Trophoblast cell (in vitro differentiated cells and primary cell): Measurements from ENCODE around the gene LAMA2.

Experiments
- DNase-seq, 2 donors: peaks; one replicate each; pipeline ENCODE4 v3.0.0-alpha.2; 2016
- H2AFZ ChIP-seq: 2 replicates; pipeline ENCODE4 v1.6.1; 2013; ENCODE audit warnings: low read length, moderate library complexity, mild to moderate bottlenecking; ENCODE audit not compliant: insufficient read depth, poor library complexity
- H2AK5ac ChIP-seq: 2 replicates; pipeline ENCODE4 v1.6.1; 2013; ENCODE audit warnings: mild to moderate bottlenecking, low read length
- H2BK120ac ChIP-seq: 2 replicates; pipeline ENCODE4 v1.6.1; 2013; ENCODE audit warnings: low read length, mild to moderate bottlenecking, moderate library complexity; ENCODE audit not compliant: insufficient read depth, poor library complexity
- H2BK12ac ChIP-seq: 2 replicates; pipeline ENCODE4 v1.6.1; 2013; ENCODE audit warnings: mild to moderate bottlenecking, low read length, moderate library complexity
- H2BK5ac ChIP-seq: 2 replicates; pipeline ENCODE4 v1.6.1; 2013; ENCODE audit warnings: low read length, low read depth, moderate library complexity, mild to moderate bottlenecking; ENCODE audit not compliant: poor library complexity
- H3K14ac ChIP-seq: 2 replicates; pipeline ENCODE4 v1.6.1; 2013; ENCODE audit warnings: mild to moderate bottlenecking, low read length
- H3K18ac ChIP-seq: 2 replicates; pipeline ENCODE4 v1.6.1; 2013; ENCODE audit warnings: mild to moderate bottlenecking, low read length
- H3K23ac ChIP-seq: 2 replicates; pipeline ENCODE4 v1.6.1; 2013; ENCODE audit warnings: low read length
- H3K27ac ChIP-seq: 2 replicates; pipeline ENCODE4 v1.5.1; 2013; ENCODE audit warnings: low read depth, mild to moderate bottlenecking, inconsistent platforms, low read length, moderate library complexity
- H3K27me3 ChIP-seq: 2 replicates; pipeline ENCODE4 v1.6.1; 2013; ENCODE audit warnings: inconsistent platforms, mild to moderate bottlenecking, low read length, moderate library complexity; ENCODE audit not compliant: insufficient read depth
- H3K36me3 ChIP-seq, 2 experiments: 1 replicate in 1 of 2; 2 replicates in 1 of 2; pipeline ENCODE4 v1.6.1; 2013; ENCODE audit warnings: low read length in 2 of 2, mild to moderate bottlenecking in 2 of 2, moderate library complexity in 1 of 2; ENCODE audit not compliant: insufficient read depth in 2 of 2, control insufficient read depth in 1 of 2
- H3K4ac ChIP-seq: 2 replicates; pipeline ENCODE4 v1.6.1; 2013; ENCODE audit warnings: low read depth, mild to moderate bottlenecking, low read length, moderate library complexity
- H3K4me1 ChIP-seq, 2 experiments: 1 replicate in 1 of 2; 2 replicates in 1 of 2; pipeline ENCODE4 v1.6.1; 2013; ENCODE audit warnings: low read length in 2 of 2, mild to moderate bottlenecking in 2 of 2, moderate library complexity in 1 of 2; ENCODE audit not compliant: insufficient read depth in 2 of 2, control insufficient read depth in 1 of 2
- H3K4me2 ChIP-seq: 2 replicates; pipeline ENCODE4 v1.6.1; 2013; ENCODE audit warnings: inconsistent platforms, mild to moderate bottlenecking, low read length, moderate library complexity
- H3K4me3 ChIP-seq: 2 replicates; pipeline ENCODE4 v1.5.1; 2013; ENCODE audit warnings: mild to moderate bottlenecking, low read depth, low read length, inconsistent platforms
- H3K79me1 ChIP-seq: one replicate; pipeline ENCODE4 v1.6.1; 2013; ENCODE audit warnings: low read length
- H3K79me2 ChIP-seq: 2 replicates; pipeline ENCODE4 v1.6.1; 2013; ENCODE audit warnings: low read length, mild to moderate bottlenecking; ENCODE audit not compliant: control insufficient read depth, insufficient read depth, poor library complexity
- H3K9ac ChIP-seq: 2 replicates; pipeline ENCODE4 v1.6.1; 2013; ENCODE audit warnings: mild to moderate bottlenecking, low read length
- H3K9me3 ChIP-seq: 2 replicates; pipeline ENCODE4 v1.6.1; 2013; ENCODE audit warnings: low read depth, mild to moderate bottlenecking, control low read depth, inconsistent platforms, low read length; ENCODE audit not compliant: insufficient read depth
- H4K12ac ChIP-seq: 2 replicates; pipeline ENCODE4 v1.6.1; 2013; ENCODE audit warnings: low read depth, mild to moderate bottlenecking, low read length, moderate library complexity
- H4K8ac ChIP-seq: 2 replicates; pipeline ENCODE4 v1.6.1; 2013; ENCODE audit warnings: low read depth, mild to moderate bottlenecking, low read length, moderate library complexity
- H4K91ac ChIP-seq: one replicate; pipeline ENCODE4 v1.6.1; 2013; ENCODE audit warnings: low read depth, mild to moderate bottlenecking, low read length, moderate library complexity
- WGBS: extraction: QIAGEN DNeasy Blood & Tissue Kit; methylation state at CpG from one replicate; pipeline ENCODE4 v1.1.7; 2013; ENCODE audit warnings: missing lambda C conversion rate; ENCODE audit not compliant: insufficient read length, insufficient coverage; ENCODE audit errors: extremely low coverage; 5-methylcytosine and 5-hydroxymethylcytosine counted together

Gene LAMA2

DNA sequence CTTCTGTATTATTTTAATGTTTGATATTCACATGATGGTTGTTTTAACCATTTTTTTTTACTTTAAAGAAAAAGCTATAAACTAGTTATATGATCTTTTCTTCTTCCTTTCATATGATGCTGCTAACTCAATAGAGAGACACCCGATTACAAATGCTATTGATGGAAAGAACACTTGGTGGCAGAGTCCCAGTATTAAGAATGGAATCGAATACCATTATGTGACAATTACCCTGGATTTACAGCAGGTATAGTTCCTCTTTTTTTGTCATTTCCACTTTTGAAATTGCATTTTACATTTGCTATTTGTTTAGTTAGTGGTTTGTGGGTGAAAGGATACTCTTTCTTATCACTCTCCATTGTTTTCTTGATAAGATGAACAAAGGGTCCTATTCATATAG lies 176.7 kb downstream of the LAMA2 start:
- Histone ChIP-seq H3K9me3 (no peaks in the 10 kb centered on the region), H3K4ac (no peak overlapping the region), H2BK120ac (no peak overlapping the region), H3K9ac (no peak overlapping the region), H3K79me2 (no peaks in the 10 kb centered on the region), H2AFZ (no peak overlapping the region), H2BK5ac (no peak overlapping the region), H3K27ac (no peak overlapping the region), H4K91ac (no peak overlapping the region), H3K4me1 (no peaks in the 10 kb centered on the region), H3K23ac (no peak overlapping the region), H2BK12ac (no peak overlapping the region), H4K12ac (no peak overlapping the region), H4K8ac (no peak overlapping the region), H3K14ac (no peak overlapping the region), H3K79me1 (no peaks in the 10 kb centered on the region), H2AK5ac (no peak overlapping the region), H3K36me3 (no peaks in the 10 kb centered on the region), H3K27me3 (no peaks in the 10 kb centered on the region), H3K4me3 (no peak overlapping the region), H3K18ac (no peak overlapping the region), H3K4me2 (no peak overlapping the region)
- DNase-seq, result no peak
- no CpG with 5 or more reads among the region's 2 CpGs for WGBS

DNA sequence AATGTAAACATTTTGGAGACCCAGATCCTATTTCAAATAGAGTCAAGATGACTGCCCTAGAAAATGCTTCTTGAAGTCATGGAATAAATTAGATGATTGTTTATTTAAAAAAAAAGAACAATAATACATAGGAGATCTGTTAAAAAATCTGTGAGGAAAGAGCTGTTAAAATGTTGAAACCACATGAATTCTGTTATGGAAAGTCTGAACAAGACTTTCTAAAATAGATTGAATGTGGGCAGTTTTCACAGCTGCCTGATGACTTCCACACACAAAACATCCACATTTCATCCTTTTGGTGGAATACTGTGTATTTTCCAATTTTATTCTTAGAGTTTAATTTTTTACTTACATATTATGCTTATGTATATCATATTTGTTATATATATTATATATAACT lies 186.1 kb downstream of the LAMA2 start:
- Histone ChIP-seq H3K79me2 (no peaks in the 10 kb centered on the region), H3K18ac (no peak overlapping the region), H3K27me3 (no peaks in the 10 kb centered on the region), H3K4ac (no peak overlapping the region), H2BK5ac (no peak overlapping the region), H2AK5ac (no peak overlapping the region), H4K12ac (no peak overlapping the region), H3K14ac (no peak overlapping the region), H3K4me3 (no peak overlapping the region), H3K4me1 (no peaks in the 10 kb centered on the region), H3K36me3 (no peaks in the 10 kb centered on the region), H2BK120ac (no peak overlapping the region), H3K4me2 (no peak overlapping the region), H3K79me1 (no peaks in the 10 kb centered on the region), H4K8ac (no peak overlapping the region), H4K91ac (no peak overlapping the region), H3K9me3 (no peaks in the 10 kb centered on the region), H3K9ac (no peak overlapping the region), H2BK12ac (no peak overlapping the region), H2AFZ (no peak overlapping the region), H3K27ac (no peak overlapping the region), H3K23ac (no peak overlapping the region)
- no peak for DNase-seq

DNA sequence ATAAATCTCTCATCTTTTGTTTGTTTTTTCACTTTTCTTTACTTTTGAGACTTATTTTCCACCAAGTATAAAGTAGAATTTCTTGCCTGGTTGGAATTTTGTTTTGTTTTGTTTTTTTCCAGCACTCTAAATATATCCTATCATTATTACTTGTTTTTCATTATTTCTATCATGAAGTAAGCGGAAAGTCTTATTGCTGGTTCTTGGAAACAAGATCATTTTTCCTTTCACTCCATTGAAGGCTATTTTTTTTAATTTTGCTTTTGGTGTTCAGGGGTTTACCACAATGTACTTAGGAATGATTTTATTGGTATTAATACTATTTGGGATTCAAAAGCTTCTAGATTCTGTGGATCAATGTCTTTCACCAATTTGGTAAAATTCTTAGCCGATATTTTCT lies 190.1 kb downstream of the LAMA2 start:
- Histone ChIP-seq H2AFZ (no peak overlapping the region), H3K4me3 (no peak overlapping the region), H3K27ac (no peak overlapping the region), H3K36me3 (no peaks in the 10 kb centered on the region), H3K4me2 (no peak overlapping the region), H4K12ac (no peak overlapping the region), H3K79me2 (no peaks in the 10 kb centered on the region), H3K4ac (no peak overlapping the region), H2AK5ac (no peak overlapping the region), H2BK5ac (no peak overlapping the region), H3K9me3 (no peaks in the 10 kb centered on the region), H2BK120ac (no peak overlapping the region), H2BK12ac (no peak overlapping the region), H3K14ac (no peak overlapping the region), H3K18ac (no peak overlapping the region), H3K27me3 (no peaks in the 10 kb centered on the region), H4K8ac (no peak overlapping the region), H3K9ac (no peak overlapping the region), H3K79me1 (no peaks in the 10 kb centered on the region), H3K23ac (no peak overlapping the region), H3K4me1 (no peaks in the 10 kb centered on the region), H4K91ac (no peak overlapping the region)
- DNase-seq, result no peak
- no CpG with 5 or more reads among the region's 2 CpGs for WGBS

DNA sequence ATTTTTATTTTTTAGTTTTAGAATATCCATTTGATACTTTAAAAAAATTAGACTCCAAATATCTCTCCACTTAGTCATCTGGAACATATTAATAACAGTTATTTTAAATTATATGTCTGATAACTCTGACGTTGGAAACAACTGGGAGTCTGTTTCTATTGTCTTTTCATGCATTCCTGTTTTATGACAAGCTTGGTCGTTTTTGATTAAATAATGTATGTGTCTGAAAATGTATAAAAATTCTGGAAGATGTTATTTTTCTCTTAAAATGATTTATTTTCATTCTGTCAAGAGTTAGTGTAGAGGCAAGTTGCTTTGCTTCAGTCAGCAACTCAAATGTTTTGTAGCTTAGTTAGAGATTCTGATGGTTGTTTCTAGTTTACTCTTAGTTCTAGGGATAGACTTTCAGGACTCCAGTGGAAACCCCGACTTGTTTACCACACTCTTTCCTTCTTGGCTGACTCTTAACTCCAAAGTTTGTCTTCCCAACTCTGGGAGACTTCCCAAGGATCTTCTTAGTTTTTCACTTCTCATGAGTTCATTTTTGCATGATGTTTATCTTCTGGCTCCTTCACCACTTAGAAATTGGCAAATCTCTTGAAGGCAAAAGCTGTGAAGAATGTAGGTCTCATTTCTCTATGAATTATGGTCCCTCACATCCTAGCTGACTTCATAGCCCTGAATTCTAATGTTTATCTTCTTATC lies 190.9 kb downstream of the LAMA2 start:
- WGBS, result no CpG with 5 or more reads among the region's 3 CpGs
- no peak overlapping the region for H3K14ac ChIP-seq
- no peak overlapping the region for H3K23ac ChIP-seq
- H3K27ac ChIP-seq, result no peak overlapping the region
- no peak for DNase-seq
- no peak overlapping the region for H4K12ac ChIP-seq
- no peaks in the 10 kb centered on the region for H3K4me1 ChIP-seq
- no peak overlapping the region for H4K91ac ChIP-seq
- no peaks in the 10 kb centered on the region for H3K9me3 ChIP-seq
- no peaks in the 10 kb centered on the region for H3K79me1 ChIP-seq
- H2AFZ ChIP-seq, result no peak overlapping the region
- H3K27me3 ChIP-seq, result no peaks in the 10 kb centered on the region
- H2AK5ac ChIP-seq, result no peak overlapping the region
- H4K8ac ChIP-seq, result no peak overlapping the region
- H2BK5ac ChIP-seq, result no peak overlapping the region
- no peak overlapping the region for H3K4me2 ChIP-seq
- H2BK12ac ChIP-seq, result no peak overlapping the region
- H3K9ac ChIP-seq, result no peak overlapping the region
- H3K79me2 ChIP-seq, result no peaks in the 10 kb centered on the region
- H3K36me3 ChIP-seq, result no peaks in the 10 kb centered on the region
- no peak overlapping the region for H3K4ac ChIP-seq
- H2BK120ac ChIP-seq, result no peak overlapping the region
- no peak overlapping the region for H3K18ac ChIP-seq
- no peak overlapping the region for H3K4me3 ChIP-seq
